ENCODE results near the gene SNX1. TPM values are rescaled to one million over a fixed set of nuclear protein-coding genes. Genes with fewer than 3 reads are reported as not detected.

The SNX1 gene
- total RNA-seq, 2 experiments from 2014 or later = 30.1 to 129 TPM

DNA sequence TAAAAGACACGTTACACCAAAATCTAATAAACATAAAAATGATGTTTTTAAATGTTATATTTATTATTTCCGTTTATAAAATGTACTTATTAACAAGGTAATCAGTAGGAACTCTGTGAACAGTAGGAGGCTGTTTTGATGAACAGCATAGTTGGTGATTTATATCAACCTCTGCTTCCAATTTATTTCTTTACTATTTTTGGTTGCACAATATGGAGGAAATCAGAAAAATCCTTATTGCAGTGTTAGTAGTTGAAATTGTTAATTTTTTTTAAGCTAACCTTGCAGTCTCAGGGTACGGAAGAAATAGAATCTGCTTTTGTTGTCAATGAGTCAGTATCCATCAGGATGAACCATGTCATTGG lies 50.7 kb downstream of the SNX1 start:
- Histone ChIP-seq H3K9me2 (ENCODE audit: insufficient read depth, low read length) (no peaks in the 10 kb centered on the region), H3K79me2 (ENCODE audit: insufficient read depth, low read depth, low read length) (no peaks in the 10 kb centered on the region; the same call in 1 of the 2 replicates), H4K20me1 (ENCODE audit: insufficient read depth, low read length) (no peaks in the 10 kb centered on the region), H3K27ac (ENCODE audit: low read depth, low read length, poor library complexity, severe bottlenecking) (no peak overlapping the region), H3K4me1 (ENCODE audit: insufficient read depth, low read length, poor library complexity, severe bottlenecking) (peaks cover 34% of the 10 kb centered on the region), H3K9me3 (ENCODE audit: low read length) (no peaks in the 10 kb centered on the region), H3K4me2 (ENCODE audit: low read length) (no peak overlapping the region), H3K36me3 (ENCODE audit: insufficient read depth, low read length) (peaks cover 30% of the 10 kb centered on the region; the same call in 1 of the 2 replicates), H2AFZ (ENCODE audit: low read length) (no peak overlapping the region), H3K4me3 (ENCODE audit: low read depth, low read length, poor library complexity, severe bottlenecking) (no peak overlapping the region)
- POLR2A ChIA-PET = interaction anchor here (0.5 kb wide), 1 partner anchor 127 kb away, joined by 6 read pairs; no protein-coding TSS in a partner anchor
- no TSS peak for BruUV-seq (replicated peaks)
- DNase-seq (ENCODE audit: low spot score) = no peak
- CTCF ChIA-PET (ENCODE audit: unreplicated experiment) = no interaction called here
- no peak for TF ChIP-seq EZH2phosphoT487 (IDR thresholded peaks at IDR 0.05; ENCODE audit: borderline replicate concordance, low read depth, low read length)
- TF ChIP-seq, protein P1, sequence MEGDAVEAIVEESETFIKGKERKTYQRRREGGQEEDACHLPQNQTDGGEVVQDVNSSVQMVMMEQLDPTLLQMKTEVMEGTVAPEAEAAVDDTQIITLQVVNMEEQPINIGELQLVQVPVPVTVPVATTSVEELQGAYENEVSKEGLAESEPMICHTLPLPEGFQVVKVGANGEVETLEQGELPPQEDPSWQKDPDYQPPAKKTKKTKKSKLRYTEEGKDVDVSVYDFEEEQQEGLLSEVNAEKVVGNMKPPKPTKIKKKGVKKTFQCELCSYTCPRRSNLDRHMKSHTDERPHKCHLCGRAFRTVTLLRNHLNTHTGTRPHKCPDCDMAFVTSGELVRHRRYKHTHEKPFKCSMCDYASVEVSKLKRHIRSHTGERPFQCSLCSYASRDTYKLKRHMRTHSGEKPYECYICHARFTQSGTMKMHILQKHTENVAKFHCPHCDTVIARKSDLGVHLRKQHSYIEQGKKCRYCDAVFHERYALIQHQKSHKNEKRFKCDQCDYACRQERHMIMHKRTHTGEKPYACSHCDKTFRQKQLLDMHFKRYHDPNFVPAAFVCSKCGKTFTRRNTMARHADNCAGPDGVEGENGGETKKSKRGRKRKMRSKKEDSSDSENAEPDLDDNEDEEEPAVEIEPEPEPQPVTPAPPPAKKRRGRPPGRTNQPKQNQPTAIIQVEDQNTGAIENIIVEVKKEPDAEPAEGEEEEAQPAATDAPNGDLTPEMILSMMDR (conservative IDR thresholded peaks at IDR 0.05; ENCODE audit: low read length) = no peak
- intact Hi-C loops (cut with micrococcal nuclease; ENCODE audit: unreplicated experiment) = no loop called here

DNA sequence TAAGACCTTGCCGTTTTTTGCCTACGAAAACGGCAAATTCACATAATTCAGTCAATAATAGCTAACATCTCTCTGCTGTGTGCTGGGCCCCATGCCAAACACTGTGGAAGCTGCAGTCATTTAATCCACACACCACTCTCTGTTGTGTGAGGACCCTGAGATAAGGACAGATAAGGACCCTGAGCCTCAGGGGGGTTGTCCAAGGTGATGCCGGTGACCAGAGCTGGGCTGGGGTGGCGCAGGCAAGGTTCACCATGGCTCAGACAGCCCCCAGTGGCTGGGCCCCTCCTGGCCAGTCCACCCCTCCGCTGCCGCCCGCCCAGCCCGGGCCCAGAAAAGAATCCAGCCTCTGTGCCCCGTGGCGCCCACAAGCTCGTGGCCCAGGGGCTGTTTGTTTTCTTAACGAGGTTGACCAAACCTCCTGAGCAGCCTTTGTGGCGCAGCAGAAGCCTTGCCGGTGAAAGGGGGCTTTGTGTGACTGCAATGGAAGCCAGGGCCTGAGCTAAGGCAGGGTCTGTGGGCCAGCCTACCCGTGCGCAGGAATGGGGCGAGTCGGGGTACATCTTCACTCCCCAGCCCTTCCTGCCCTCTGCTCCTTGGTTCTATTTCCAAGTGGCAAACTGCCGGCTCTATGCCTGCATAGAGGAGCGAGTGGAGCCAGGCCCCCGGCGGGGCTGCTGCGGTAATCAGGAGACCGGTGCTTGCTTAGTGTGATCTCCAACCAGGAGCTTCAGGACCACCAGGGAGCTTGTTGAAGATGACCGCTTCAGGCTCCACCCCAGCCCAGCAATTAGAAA lies 51.3 kb downstream of the SNX1 start:
- BruUV-seq (replicated peaks) = no TSS peak
- Histone ChIP-seq H3K4me1 (ENCODE audit: insufficient read depth, low read length, poor library complexity, severe bottlenecking) (peaks cover 34% of the 10 kb centered on the region), H3K36me3 (ENCODE audit: insufficient read depth, low read length) (peaks cover 25% of the 10 kb centered on the region; the same call in 1 of the 2 replicates), H4K20me1 (ENCODE audit: insufficient read depth, low read length) (no peaks in the 10 kb centered on the region), H3K4me2 (ENCODE audit: low read length) (no peak overlapping the region), H3K9me3 (ENCODE audit: low read length) (no peaks in the 10 kb centered on the region), H3K4me3 (ENCODE audit: low read depth, low read length, poor library complexity, severe bottlenecking) (no peak overlapping the region), H3K9me2 (ENCODE audit: insufficient read depth, low read length) (no peaks in the 10 kb centered on the region), H3K79me2 (ENCODE audit: insufficient read depth, low read depth, low read length) (peaks cover 5% of the 10 kb centered on the region; the same call in 1 of the 2 replicates), H2AFZ (ENCODE audit: low read length) (no peak overlapping the region), H3K27ac (ENCODE audit: low read depth, low read length, poor library complexity, severe bottlenecking) (no peak overlapping the region)
- POLR2A ChIA-PET = interaction anchor here (0.5 to 0.6 kb wide), 2 partner anchors 126 to 574 kb away, joined by 3 to 6 read pairs; no protein-coding TSS in a partner anchor
- no peak for DNase-seq (ENCODE audit: low spot score)
- TF ChIP-seq, protein P1 (conservative IDR thresholded peaks at IDR 0.05; ENCODE audit: low read length) = no peak
- no peak for TF ChIP-seq EZH2phosphoT487 (IDR thresholded peaks at IDR 0.05; ENCODE audit: borderline replicate concordance, low read depth, low read length)
- CTCF ChIA-PET (ENCODE audit: unreplicated experiment) = no interaction called here
- intact Hi-C loops (cut with micrococcal nuclease; ENCODE audit: unreplicated experiment) = no loop called here

DNA sequence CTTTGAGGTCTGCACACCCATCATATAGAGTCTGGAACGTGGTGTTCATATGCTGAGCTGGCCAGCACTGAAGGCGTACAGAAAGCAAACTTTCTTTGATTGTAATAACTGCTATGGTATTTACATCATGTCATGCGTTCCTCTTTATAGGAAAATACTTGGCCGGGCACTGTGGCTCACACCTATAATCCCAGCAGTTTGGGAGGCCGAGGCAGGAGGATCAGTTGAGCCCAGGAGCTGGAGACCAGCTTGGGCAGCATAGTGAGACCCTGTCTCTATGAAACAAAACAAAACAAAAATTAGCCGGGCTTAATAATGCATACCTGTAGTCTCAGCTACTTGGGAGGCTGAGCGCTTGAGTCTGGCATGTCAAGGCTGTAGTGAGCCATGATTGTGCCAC lies 52.4 kb downstream of the SNX1 start:
- CTCF ChIA-PET (ENCODE audit: unreplicated experiment) = no interaction called here
- no peak overlapping the region for H3K4me2 ChIP-seq (ENCODE audit: low read length)
- BruUV-seq (replicated peaks) = no TSS peak

More for the DNA sequence above, 52.4 kb downstream of the SNX1 start:
- no peaks in the 10 kb centered on the region for H3K9me2 ChIP-seq (ENCODE audit: insufficient read depth, low read length)
- peaks cover 13% of the 10 kb centered on the region; the same call in 1 of the 2 replicates for H3K79me2 ChIP-seq (ENCODE audit: insufficient read depth, low read depth, low read length)
- H4K20me1 ChIP-seq (ENCODE audit: insufficient read depth, low read length) = no peaks in the 10 kb centered on the region
- no peak overlapping the region for H3K27ac ChIP-seq (ENCODE audit: low read depth, low read length, poor library complexity, severe bottlenecking)
- peaks cover 34% of the 10 kb centered on the region for H3K4me1 ChIP-seq (ENCODE audit: insufficient read depth, low read length, poor library complexity, severe bottlenecking)
- POLR2A ChIA-PET = no interaction called here
- no peak overlapping the region for H3K4me3 ChIP-seq (ENCODE audit: low read depth, low read length, poor library complexity, severe bottlenecking)
- no peak overlapping the region for H2AFZ ChIP-seq (ENCODE audit: low read length)
- intact Hi-C loops (cut with micrococcal nuclease; ENCODE audit: unreplicated experiment) = no loop called here
- no peaks in the 10 kb centered on the region for H3K9me3 ChIP-seq (ENCODE audit: low read length)
- no peak for TF ChIP-seq EZH2phosphoT487 (IDR thresholded peaks at IDR 0.05; ENCODE audit: borderline replicate concordance, low read depth, low read length)
- TF ChIP-seq, protein P1 (conservative IDR thresholded peaks at IDR 0.05; ENCODE audit: low read length) = no peak
- H3K36me3 ChIP-seq (ENCODE audit: insufficient read depth, low read length) = peaks cover 26% of the 10 kb centered on the region; the same call in 1 of the 2 replicates
- DNase-seq (ENCODE audit: low spot score) = no peak

All from OCI-LY7 (cell line).